Measurements from ENCODE around the gene SMG6. TPM values are rescaled to one million over a fixed set of nuclear protein-coding genes. Genes with fewer than 3 reads are reported as not detected.

SMG6 gene
- total RNA-seq, 1 experiment from 2014 or later = 28.6 TPM

DNA sequence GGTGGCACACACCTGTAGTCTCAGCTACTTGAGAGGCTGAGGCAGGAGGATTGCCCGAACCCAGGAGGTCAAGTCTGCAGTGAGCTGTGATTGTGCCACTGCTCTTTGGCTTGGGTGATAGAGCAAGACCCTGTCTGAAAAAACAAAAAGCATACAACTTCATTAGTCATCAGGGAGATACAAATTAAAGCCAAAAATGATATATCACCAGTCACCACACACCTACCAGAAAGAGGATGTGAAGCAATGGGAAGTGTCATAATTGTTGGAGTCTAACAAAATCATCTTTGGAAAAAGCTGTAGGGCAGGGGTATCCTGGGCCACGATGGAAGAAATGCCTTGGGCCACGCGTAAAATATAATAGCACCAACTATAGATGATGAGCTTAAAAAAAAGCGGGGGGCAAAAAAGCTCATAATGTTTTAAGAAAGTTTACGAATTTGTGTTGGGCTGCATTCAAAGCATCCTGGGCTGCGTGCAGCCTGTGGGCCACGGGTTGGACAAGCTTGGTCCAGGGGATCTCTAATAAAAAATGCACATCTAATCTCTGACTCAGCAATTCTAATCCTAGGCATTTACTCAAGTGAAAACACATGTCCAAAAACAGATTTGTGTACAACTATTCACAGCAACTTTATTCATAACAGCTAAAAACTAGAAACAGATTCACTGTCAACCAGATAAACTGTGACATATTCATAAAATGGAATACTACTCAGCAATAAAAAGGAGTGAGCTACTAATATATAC lies 182.8 kb downstream of the SMG6 start:
- H2BK120ac ChIP-seq (ENCODE audit: low read depth, low read length, poor library complexity, severe bottlenecking) = no peak overlapping the region
- H2BK12ac ChIP-seq (ENCODE audit: insufficient read length, low read depth, low read length) = no peak overlapping the region
- no peak overlapping the region for H3K56ac ChIP-seq (ENCODE audit: insufficient read length, low read depth, low read length)
- no peaks in the 10 kb centered on the region for H3K4me1 ChIP-seq (ENCODE audit: insufficient read depth, low read length)
- Mint-ChIP-seq H3K36me3 (ENCODE audit: insufficient read depth in 1 of 3, low read depth in 3 of 3) (peaks cover 0 to 5% (median 4%) of the 10 kb centered on the region in 3 experiments; a peak in 3 of 7 replicates), H3K4me1 (peaks cover 31 to 34% of the 10 kb centered on the region in 2 experiments), H3K9me3 (no peaks in the 10 kb centered on the region), H3K4me3 (no peak overlapping the region), H3K27ac (no peak overlapping the region), H3K27me3 (ENCODE audit: low read depth) (no peaks in the 10 kb centered on the region)
- no peak overlapping the region for H3T11ph ChIP-seq (ENCODE audit: low read length)
- no peak overlapping the region for H3K23ac ChIP-seq (ENCODE audit: insufficient read length, low read depth, low read length)
- no peak overlapping the region for H2BK20ac ChIP-seq (ENCODE audit: low read depth, low read length, poor library complexity, severe bottlenecking)
- WGBS (ENCODE audit: extremely low coverage, insufficient read length, low lambda C conversion rate) = no CpG with 5 or more reads among the region's 8 CpGs
- DNase-seq = no peak
- H2AK5ac ChIP-seq (ENCODE audit: insufficient read length, low read length) = no peak overlapping the region
- H2BK5ac ChIP-seq (ENCODE audit: insufficient read length, low read length) = no peak overlapping the region
- H3K14ac ChIP-seq (ENCODE audit: insufficient read depth, low read length) = no peak overlapping the region
- H2BK15ac ChIP-seq (ENCODE audit: low read depth, low read length) = no peak overlapping the region
- no peaks in the 10 kb centered on the region for H3K9me3 ChIP-seq (ENCODE audit: control insufficient read depth, low read depth, low read length)
- no peak overlapping the region for H3K4ac ChIP-seq (ENCODE audit: low read depth, low read length)
- no peaks in the 10 kb centered on the region for H3K27me3 ChIP-seq (ENCODE audit: insufficient read depth, low read length)
- TF ChIP-seq, protein P1, sequence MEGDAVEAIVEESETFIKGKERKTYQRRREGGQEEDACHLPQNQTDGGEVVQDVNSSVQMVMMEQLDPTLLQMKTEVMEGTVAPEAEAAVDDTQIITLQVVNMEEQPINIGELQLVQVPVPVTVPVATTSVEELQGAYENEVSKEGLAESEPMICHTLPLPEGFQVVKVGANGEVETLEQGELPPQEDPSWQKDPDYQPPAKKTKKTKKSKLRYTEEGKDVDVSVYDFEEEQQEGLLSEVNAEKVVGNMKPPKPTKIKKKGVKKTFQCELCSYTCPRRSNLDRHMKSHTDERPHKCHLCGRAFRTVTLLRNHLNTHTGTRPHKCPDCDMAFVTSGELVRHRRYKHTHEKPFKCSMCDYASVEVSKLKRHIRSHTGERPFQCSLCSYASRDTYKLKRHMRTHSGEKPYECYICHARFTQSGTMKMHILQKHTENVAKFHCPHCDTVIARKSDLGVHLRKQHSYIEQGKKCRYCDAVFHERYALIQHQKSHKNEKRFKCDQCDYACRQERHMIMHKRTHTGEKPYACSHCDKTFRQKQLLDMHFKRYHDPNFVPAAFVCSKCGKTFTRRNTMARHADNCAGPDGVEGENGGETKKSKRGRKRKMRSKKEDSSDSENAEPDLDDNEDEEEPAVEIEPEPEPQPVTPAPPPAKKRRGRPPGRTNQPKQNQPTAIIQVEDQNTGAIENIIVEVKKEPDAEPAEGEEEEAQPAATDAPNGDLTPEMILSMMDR (conservative IDR thresholded peaks at IDR 0.05) = no peak
- no peak overlapping the region for H4K91ac ChIP-seq (ENCODE audit: insufficient read length, low read depth, low read length)
- H4K20me1 ChIP-seq (ENCODE audit: control insufficient read depth, insufficient read depth, insufficient read length) = no peaks in the 10 kb centered on the region
- H4K8ac ChIP-seq (replicated peaks; ENCODE audit: insufficient read length, low read depth, low read length) = no peak overlapping the region
- H3K23me2 ChIP-seq (ENCODE audit: insufficient read length, low read depth, low read length, poor library complexity, severe bottlenecking) = no peaks in the 10 kb centered on the region
- no peak overlapping the region for H4K5ac ChIP-seq (ENCODE audit: insufficient read length, low read depth, low read length)
- H3K4me2 ChIP-seq (ENCODE audit: insufficient read depth, insufficient read length, low read length) = no peak overlapping the region
- no peak overlapping the region for H3K9ac ChIP-seq (ENCODE audit: extremely low read depth, insufficient read length, low read length)
- no peak overlapping the region for H2AFZ ChIP-seq (ENCODE audit: low read length)
- H3K79me2 ChIP-seq (ENCODE audit: insufficient read depth, low read length) = no peaks in the 10 kb centered on the region
- H3K27ac ChIP-seq (ENCODE audit: insufficient read length, low read depth, low read length) = no peak overlapping the region
- H3K18ac ChIP-seq (ENCODE audit: insufficient read length, low read depth, low read length) = no peak overlapping the region
- no peaks in the 10 kb centered on the region for H3K79me1 ChIP-seq (ENCODE audit: insufficient read depth, low read depth, low read length, poor library complexity, severe bottlenecking)
